ENCODE data around the gene EHMT1.
"Not testable (repeated sequence)": the region's sequence is repeated elsewhere in the genome, so short reads cannot be mapped to it uniquely, and the experiment has no call there.

Gene EHMT1

DNA sequence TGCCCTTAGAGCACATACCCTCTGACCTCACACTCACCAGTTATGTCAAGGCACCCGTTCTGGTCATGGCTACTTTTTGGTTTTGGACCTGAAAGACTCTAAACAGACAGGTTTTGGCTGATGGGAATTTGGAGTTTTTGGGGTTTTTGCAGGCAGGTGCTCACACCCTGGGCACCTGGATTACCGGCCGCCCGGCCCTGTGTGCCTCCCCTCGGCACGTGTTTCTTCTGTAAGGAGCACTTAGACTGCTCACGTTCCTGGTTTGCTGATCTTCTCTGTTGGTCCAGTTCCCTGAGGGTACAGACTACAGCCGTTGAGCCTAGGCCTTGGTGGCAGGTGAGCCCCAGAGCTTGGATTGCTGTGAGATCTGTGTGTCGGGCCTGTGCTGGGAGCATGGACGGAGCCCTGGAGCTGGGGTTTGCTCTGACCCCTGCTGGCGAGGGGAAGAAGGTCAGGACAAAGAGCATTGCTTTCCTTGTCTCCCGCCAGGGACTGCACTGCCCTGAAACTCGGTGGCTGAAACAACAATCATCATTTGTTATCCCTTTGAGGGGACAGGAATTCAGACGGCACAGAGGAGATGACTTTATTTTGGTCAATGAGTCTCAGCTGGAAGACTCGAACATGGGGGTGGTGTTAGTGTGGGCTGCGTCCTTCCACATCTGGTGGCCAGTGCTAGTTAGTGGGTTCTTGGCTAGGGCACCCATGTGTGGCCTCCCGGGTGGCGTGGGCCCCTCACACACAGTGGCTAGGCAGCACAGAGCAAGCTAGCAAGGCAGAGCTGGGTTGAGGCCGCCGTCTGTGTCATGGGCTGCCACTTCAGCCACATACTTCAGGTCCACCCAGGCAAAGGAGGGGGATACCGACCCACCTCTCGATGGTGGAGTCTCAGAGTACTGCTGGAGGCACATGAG is 76.4 kb downstream of the EHMT1 start:
- DNase-seq (ENCODE audit: low read depth): no peak

DNA sequence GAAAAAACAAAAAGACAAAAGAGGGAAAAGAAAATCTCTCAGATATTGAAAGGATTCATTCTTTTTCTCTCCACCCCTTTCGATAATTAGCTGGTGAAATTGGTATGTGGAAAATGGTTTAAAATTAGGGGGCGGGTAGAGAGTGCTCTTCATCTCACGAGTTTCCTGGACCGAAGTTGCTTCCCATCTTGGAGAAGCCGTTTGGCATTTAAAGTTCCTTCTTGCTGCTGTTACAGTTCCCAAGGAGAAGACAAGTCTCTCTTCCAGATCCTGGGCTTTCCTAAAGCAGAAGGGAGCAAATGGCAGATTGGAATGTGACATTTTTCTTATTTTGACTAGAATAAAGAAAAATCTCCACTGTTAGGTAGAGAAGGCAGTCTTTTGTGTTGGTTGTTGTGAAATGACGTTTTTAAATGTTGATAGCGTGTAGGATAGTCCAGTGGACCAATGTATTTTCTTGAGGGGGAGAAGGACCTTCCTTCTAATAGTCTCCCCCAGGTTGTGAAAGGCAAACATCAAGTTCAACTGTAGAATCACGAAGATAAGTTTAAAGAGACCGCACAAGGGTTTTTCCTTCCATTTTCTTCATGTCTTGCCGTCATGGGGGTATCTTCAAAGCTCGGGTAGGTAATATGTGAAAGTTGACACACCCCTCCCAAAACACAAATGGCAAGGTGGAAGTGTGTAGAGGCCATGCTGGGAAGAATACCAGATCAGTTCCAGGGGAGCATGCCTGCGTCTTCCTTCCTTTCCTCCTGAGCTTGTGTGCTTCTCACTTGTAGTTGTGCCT is 77.5 kb downstream of the EHMT1 start:
- DNase-seq (ENCODE audit: low read depth): no peak

DNA sequence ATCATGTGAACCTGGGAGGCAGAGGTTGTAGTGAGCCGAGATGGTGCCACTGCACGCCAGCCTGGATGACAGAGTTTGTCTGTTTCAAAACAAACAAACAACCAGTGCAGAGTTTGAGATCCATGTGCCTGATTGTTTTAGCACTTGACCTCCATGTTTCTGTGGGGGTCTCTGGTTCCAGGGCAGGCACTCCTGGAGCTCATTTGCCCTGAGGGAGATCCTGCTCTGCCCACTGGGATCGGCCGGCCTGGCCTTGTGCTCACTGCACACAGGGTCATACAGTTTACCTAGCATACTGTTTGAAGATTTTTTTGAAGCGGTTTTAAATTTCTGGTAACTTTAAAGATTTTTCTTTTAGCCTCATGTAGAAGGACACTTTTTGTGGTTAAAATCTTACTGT is 78.4 kb downstream of the EHMT1 start:
- DNase-seq (ENCODE audit: low read depth): no peak

DNA sequence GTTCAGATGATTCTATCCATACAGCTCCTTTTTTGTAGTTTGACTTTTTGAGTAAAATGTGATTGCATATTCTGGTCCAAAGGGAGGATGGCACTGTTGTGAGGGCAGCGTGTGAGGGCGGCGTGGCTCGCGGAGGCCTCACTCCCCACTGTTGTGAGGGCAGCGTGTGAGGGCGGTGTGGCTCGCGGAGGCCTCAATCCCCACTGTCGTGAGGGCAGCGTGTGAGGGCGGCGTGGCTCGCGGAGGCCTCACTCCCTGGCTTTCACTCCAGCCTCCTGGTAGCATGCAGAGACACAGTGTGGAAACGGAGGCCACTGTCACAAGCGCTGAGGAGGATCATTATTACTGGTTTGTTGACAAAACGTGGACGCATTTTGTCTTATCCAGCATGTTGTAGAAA is 79.0 kb downstream of the EHMT1 start:
- DNase-seq (ENCODE audit: low read depth): no peak

DNA sequence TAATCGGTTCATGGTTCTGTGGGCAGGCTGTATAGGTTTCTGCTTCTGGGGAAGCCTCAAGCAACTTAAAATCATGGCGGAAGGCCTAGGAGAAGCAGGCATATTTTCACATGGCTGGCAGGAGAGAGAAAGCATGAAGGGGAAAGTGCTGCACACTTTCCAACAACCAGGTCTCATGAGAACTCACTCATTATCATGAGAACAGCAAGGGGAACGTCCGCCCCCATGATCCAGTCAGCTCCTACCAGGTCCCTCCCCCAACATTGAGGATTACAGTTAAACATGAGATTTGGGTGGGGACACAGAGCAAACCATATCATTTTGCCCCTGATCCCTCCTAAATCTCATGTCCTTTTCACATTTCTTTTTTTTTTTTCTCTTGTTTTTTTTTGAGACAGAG is 82.1 kb downstream of the EHMT1 start:
- DNase-seq (ENCODE audit: low read depth): no peak

DNA sequence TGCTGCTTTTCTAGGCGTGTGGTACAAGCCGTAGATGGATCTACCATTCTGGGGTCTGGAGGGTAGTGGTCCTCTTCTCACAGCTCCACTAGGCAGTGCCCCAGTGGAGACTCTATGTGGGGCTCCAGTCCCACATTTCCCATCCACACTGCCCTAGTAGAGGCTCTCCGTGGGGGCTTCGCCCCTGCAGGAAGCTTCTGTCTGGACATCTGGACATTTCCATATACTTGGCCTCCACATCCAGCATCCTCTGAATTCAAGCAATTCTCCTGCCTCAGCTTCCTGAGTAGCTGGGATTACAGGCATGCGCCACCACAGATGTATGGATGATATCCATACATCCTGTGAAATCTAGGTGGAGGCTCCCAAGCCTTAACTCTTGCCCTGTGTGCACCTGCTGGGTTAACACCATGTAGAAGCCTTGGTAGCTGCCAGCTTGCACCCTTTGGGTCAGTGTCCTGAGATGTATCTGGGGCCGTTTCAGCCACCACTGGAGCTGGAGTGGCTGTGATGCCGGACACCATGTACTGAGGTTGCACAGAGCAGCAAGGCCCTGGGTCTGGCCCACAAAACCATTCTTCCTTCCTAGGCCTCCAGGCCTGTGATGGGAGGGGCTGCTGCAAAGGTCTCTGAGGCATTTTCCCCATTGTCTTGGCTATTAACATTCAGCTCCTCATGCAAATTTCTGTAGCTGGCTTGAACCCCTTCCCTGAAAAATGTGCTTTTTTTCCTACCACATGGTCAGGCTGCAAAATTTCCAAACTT is 84.0 kb downstream of the EHMT1 start:
- DNase-seq (ENCODE audit: low read depth): no peak

DNA sequence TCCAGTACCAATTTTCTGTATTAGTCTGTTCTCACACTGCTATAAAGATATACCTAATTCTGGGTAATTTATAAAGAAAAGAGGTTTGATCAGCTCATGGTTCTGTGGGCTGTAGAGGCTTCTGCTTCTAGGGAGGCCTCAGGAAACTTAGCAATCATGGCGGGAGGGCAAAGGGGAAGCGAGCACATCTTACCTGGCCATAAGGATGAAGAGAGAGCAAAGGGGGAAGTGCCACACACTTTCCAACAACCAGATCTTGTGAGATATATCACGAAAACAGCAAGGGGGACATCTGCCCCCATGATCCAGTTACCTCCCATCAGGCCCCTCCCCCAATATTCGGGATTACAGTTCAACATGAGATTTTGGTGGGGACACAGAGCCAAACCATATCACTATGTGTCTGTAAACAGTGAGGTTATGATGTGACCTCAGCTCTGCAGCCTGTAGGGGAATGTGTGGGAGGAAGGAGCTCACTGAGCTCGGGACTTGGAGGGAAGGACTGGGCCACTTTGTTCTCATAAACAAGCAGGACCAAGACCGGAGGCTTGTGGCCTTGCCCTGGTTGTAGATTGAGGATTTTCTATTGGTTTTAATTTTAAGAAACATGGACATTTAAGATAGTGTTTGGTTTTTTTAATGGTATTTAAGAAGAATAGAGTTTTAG is 85.2 kb downstream of the EHMT1 start:
- DNase-seq (ENCODE audit: low read depth): no peak

DNA sequence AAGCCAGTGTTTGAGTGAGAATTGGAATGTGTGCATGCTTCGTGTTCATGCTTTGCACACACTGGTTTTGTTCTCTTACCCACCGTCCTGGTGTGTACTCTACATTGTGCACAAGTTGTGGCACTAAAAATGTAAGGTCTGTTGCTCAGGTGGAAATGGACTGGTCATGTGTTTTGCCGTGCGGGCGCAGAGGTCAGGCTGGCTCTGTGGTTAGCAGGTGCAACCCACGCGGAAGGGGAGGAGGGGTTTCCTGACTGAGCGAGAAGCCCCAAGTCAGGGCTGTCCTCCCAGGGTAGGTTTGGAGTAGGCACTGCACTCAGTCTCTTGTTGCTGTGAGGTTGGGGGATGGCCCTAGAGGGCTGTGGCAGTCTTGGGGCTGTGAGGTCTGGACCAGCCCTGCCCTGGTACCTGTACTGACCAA is 86.6 kb downstream of the EHMT1 start:
- DNase-seq (ENCODE audit: low read depth): no peak

DNA sequence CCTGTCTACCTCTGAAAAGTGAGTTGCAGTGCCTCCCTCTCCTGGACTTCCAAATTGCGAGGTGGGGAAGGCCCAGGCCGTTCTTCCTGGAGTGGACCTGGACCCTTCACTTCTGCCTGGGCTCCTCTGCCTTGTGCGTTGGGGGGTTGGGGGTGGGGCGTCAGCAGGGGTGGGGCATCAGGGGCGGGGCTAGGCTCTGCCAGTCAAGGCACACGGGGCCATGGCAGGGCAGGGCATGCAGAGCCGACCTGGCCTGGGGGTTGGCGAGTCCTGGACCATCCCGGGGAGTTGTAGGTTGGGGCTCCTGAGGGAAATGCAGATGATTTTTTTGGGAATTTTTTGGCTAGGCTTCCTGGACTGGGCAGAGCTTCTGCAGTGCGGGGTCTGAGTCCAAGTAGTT is 87.1 kb downstream of the EHMT1 start:
- no peak for DNase-seq (ENCODE audit: low read depth)

DNA sequence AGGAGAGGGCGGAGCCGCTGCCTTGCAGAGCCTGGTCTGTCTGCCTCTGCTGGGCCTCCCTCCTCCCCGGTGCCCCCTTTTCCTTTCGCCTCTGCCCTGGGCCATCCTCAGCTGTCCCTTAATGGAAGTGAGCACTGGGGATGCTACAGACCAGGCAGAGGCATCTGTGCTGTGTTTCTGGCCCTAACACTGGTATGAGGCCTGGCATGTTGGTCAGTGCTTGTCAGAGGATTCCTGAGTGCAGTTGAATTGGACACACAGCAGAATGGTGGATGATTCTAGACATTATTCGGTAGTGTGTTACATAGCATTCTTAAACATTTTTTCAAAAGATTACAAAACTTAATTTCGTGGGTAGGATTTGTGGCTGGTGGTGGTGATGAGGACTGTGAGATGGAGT is 88.6 kb downstream of the EHMT1 start:
- DNase-seq (ENCODE audit: low read depth): no peak

DNA sequence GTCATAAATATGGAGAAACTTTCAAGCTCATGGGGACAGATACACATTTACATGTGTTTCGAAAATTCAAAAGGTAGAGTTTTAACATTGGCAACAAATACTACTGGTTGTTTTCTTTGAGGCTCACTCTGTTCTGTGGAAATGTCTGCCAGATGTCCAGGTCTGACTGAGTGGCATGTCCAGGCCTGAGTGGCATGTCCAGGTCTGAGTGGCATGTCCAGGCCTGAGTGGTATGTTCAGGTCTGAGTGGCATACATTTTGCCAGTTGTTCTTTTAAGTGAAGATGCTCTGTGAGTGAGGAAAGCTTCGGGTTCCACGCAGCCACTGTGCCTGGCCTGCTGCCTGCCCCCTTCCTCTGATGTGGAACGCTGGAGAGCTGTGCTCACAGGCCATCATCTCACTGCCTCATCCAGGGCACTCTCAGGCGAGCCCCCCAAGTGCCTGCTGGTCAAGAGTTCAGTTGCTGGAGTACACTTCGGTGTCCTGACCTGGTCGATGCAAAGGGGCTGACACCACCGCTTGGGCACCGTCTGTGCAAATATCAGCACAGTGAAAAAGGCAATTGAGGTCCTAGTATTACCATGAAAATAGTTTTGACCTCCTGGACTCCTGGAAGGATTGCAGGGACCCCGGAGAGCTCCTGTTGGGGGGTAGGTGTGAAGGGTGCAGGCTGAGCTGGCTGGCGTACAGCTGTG is 89.9 kb downstream of the EHMT1 start:
- no peak for DNase-seq (ENCODE audit: low read depth)

DNA sequence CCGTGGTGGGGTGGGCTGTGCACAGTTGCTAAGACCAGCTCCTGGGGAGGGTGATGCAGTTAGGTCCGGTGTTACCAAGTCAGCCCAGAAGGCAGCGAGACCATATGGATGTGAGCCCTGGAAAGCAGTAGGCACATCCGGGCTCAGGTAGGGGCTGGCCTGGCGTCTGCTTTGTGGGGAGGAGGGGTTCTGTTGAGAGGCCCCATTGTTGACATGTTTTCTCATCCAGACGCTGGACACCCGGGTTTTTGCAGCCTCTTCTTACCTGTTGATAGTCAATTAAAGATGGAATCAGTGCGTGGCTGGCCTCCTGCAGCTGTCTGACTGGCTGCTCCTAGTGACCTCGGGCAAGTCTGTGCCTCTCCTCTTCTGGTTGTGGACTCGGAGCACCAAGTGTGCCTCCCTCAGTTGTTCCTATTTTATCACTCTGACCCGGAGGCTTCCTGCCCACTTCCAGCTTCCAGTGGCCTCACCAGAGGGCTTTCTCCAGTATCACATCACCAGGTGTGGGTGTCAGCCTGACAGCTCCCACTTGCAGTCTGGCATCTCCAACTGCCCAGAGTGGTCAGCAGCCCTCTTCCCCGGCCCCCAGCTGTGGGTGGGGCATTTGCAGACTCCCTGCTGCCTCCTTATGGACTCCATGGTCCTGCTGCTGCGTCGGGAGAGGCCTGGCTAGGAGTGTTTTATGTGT is 90.8 kb downstream of the EHMT1 start:
- no peak for DNase-seq (ENCODE audit: low read depth)

DNA sequence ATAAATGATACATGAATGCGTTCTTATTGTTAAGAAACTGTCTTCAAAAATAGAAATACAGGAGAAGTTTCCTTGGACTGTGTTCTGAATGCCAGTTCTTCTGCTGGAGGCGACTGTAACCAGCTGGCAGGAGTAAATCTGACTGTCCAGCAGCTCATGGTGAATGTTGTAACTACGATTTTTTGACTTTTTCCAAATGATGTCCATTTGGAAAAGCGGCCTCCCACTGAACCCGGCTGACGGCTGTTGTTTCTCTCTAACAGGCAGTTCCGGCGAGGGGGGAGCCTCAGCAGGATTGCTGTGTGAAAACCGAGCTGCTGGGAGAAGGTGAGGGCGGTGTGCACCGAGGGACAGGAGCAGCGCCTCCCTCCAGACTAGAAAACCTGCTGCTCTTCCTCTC is 91.9 kb downstream of the EHMT1 start:
- DNase-seq (ENCODE audit: low read depth): no peak

DNA sequence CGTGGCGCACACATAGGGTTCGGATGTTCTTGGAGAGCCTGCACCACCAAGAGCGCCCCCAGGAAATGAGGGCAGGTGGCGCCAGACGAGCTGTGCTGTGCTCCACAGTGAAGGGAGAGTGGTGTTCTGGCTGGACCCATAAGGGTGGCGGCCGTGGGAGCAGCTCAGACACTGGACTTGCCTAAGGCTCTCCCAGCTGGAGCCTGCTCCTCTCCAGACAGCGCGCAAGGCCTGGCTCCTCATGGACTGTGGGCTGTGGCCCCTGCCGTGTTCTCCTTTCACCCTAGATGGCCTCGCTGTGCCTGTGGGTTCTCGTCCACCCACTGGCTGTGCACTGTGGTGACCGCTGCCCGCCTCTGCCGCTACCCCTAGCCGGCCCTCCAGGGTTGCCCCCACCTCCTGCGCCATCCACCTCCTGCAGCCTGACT is 92.9 kb downstream of the EHMT1 start:
- DNase-seq (ENCODE audit: low read depth): no peak

DNA sequence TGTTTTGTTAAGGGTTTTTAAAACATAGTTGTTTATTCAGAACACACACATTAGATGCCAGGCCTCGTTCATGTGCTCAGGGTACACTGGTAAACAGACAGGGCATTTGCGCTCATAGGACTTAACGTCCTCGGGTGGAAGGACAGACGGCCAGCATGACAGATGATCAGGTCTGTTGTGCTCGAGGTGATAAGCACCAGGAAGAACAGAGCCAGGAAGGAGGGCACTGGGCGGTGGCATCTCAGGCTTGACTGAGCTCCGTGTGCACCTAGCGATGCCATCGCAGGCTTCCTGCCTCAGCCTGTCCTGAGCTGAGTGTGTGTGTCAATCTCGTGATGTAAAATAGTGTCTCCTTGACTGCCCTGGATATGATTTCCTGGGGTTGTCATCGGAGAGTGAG is 96.5 kb downstream of the EHMT1 start:
- no peak for DNase-seq (ENCODE audit: low read depth)

DNA sequence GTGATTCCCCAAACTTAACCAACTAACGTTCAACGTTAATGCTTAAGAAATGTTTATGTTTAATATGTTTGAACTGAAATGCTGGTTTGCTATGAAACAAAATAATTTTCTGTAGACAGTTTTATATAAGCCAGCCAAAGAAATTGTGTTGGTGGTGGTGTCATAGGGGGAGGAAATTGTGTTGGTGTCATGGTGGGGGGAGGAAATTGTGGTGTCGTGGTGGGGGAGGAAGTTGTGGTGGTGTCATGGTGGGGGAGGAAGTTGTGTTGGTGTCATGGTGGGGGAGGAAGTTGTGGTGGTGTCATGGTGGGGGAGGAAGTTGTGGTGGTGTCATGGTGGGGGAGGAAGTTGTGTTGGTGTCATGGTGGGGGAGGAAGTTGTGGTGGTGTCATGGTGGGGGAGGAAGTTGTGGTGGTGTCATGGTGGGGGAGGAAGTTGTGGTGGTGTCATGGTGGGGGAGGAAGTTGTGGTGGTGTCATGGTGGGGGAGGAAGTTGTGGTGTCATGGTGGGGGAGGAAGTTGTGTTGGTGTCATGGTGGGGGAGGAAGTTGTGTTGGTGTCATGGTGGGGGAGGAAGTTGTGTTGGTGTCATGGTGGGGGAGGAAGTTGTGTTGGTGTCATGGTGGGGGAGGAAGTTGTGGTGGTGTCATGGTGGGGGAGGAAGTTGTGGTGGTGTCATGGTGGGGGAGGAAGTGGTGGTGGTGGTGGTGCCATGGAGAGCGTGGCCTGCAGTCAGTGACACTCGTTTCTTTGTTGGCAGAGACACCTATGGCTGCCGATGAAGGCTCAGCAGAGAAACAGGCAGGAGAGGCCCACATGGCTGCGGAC is 97.3 kb downstream of the EHMT1 start:
- DNase-seq (ENCODE audit: low read depth): not testable (repeated sequence)

DNA sequence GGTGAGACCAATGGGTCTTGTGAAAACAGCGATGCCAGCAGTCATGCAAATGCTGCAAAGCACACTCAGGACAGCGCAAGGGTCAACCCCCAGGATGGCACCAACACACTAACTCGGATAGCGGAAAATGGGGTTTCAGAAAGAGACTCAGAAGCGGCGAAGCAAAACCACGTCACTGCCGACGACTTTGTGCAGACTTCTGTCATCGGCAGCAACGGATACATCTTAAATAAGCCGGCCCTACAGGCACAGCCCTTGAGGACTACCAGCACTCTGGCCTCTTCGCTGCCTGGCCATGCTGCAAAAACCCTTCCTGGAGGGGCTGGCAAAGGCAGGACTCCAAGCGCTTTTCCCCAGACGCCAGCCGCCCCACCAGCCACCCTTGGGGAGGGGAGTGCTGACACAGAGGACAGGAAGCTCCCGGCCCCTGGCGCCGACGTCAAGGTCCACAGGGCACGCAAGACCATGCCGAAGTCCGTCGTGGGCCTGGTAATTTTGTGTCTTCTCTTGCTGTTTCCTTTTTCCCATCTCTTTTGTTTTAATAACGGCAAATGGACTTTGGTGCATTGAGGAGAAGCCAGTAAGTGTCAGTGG is 98.0 kb downstream of the EHMT1 start:
- DNase-seq (ENCODE audit: low read depth): no peak

DNA sequence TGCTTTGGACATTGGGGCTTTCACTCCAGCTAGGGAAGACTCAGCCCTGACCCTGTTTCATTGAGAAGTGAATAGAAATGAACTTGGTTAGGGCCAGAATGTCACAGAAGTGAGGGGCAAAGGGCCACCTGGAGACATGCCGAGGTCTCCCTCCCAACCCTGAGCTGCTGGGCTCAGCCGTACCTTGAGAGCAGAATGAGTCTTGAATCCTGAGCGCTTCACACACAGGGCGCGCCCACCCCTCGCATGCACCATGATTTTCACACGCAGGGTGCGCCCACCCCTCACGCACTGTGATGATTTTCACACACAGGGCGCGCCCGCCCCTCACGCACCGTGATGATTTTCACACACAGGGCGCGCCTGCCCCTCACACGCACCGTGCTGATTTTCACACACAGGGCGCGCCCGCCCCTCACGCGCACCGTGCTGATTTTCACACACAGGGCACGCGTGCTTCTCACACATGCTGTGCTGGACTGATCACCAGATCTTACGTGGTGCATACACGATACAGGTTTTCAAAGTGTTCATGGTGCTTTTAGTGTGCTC is 99.0 kb downstream of the EHMT1 start:
- DNase-seq (ENCODE audit: low read depth): no peak

DNA sequence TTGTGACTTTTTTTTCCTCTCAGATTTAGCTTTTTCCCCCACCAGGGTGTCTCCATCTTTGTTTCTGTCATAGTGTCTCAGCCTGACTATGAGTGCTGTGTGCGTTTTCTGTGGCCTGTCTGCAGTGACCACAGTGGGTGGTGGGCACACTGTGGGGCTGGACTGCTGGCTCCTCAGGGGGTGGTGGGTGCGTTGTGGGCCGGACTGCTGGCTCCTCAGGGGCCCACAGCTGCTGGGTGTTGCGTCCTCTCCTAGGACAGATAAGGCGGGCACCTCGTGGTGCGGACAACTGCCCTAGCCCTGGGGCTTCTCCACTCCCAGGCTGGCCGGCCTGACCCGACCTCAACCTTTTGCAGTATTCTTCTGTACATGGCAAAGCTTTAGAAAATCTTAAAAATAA is 100.4 kb downstream of the EHMT1 start:
- DNase-seq (ENCODE audit: low read depth): no peak
